Measurements from ENCODE around the gene SEMA7A.

The SEMA7A gene

DNA sequence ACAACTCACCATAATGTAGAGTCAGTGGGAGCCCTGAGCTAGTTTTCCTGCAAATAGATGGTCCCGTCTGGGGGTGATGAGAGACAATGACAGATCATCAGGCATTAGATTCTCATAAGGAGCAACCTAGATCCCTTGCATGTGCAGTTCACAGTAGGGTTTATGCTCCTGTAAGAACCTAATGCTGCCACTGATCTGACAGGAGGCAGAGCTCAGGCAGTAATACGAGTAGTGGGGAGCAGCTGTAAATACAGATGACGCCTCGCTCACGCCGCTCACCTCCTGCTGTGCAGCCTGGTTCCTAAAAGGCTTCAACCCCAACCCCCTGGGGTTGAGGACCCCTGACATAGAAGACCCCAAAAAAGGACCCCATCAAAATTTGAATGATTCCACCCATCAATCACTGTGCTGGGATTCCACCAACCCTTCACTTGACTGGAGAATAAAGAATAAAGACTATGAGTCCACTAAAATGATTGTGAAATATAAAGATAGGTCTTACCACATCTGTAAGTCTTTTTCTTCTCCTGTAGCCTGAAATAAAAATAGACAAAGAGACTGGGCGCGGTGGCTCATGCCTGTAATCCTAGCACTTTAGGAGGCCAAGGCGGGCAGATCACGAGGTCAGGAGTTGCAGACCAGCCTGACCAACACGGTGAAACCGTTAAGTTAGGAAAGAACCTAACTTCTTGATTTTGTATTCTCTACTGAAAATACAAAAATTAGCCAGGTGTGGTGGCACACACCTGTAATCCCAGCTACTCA is 37.1 kb upstream of the SEMA7A start:
- H3K9ac ChIP-seq (ENCODE audit: low read length), result no peak overlapping the region
- no peak for DNase-seq
- H3K4ac ChIP-seq (ENCODE audit: low read depth in 1 of 2, low read length in 2 of 2), result no peak overlapping the region
- H4K91ac ChIP-seq (ENCODE audit: low read length), result no peak overlapping the region
- H3K4me1 ChIP-seq (ENCODE audit: control insufficient read depth, insufficient read depth, low read depth, low read length), result no peaks in the 10 kb centered on the region
- H2AFZ ChIP-seq (ENCODE audit: low read depth, low read length), result no peak overlapping the region
- H2AK5ac ChIP-seq (ENCODE audit: low read length, severe bottlenecking), result no peak overlapping the region
- H2BK5ac ChIP-seq (ENCODE audit: low read depth, low read length, poor library complexity, severe bottlenecking), result no peak overlapping the region
- WGBS, result 100% methylated on average over 6 of the region's 12 CpGs
- H3K27ac ChIP-seq (ENCODE audit: low read length, poor library complexity, severe bottlenecking), result no peak overlapping the region
- no peak overlapping the region for H2BK15ac ChIP-seq (ENCODE audit: low read depth, poor library complexity, severe bottlenecking)
- no peaks in the 10 kb centered on the region for H3K9me3 ChIP-seq (ENCODE audit: control insufficient read depth, low read length)
- no peak overlapping the region for H3K4me3 ChIP-seq (ENCODE audit: insufficient read depth in 1 of 2, low read depth in 1 of 2, low read length in 2 of 2)
- no peak overlapping the region for H3K18ac ChIP-seq (ENCODE audit: low read depth in 1 of 2, low read length in 2 of 2)
- no peak overlapping the region for H4K8ac ChIP-seq (ENCODE audit: low read length)
- H3K27me3 ChIP-seq (ENCODE audit: control insufficient read depth in 1 of 2, insufficient read depth in 1 of 2, low read length in 2 of 2), result no peaks in the 10 kb centered on the region
- no peak overlapping the region for H3K23ac ChIP-seq (ENCODE audit: low read length in 2 of 2)
- H2BK12ac ChIP-seq (ENCODE audit: low read length in 2 of 2), result no peak overlapping the region
- H3K14ac ChIP-seq (ENCODE audit: low read length in 2 of 2), result no peak overlapping the region
- H3K79me1 ChIP-seq (replicated peaks; ENCODE audit: low read length, poor library complexity, severe bottlenecking), result no peaks in the 10 kb centered on the region
- H3K4me2 ChIP-seq (ENCODE audit: low read length, poor library complexity, severe bottlenecking), result no peak overlapping the region
- no peak overlapping the region for H2BK120ac ChIP-seq (ENCODE audit: low read depth, low read length)
- H3K36me3 ChIP-seq (ENCODE audit: control insufficient read depth in 1 of 2, insufficient read depth in 2 of 2, low read depth in 1 of 2, low read length in 2 of 2), result peaks cover 0 to 6% of the 10 kb centered on the region in 2 experiments

DNA sequence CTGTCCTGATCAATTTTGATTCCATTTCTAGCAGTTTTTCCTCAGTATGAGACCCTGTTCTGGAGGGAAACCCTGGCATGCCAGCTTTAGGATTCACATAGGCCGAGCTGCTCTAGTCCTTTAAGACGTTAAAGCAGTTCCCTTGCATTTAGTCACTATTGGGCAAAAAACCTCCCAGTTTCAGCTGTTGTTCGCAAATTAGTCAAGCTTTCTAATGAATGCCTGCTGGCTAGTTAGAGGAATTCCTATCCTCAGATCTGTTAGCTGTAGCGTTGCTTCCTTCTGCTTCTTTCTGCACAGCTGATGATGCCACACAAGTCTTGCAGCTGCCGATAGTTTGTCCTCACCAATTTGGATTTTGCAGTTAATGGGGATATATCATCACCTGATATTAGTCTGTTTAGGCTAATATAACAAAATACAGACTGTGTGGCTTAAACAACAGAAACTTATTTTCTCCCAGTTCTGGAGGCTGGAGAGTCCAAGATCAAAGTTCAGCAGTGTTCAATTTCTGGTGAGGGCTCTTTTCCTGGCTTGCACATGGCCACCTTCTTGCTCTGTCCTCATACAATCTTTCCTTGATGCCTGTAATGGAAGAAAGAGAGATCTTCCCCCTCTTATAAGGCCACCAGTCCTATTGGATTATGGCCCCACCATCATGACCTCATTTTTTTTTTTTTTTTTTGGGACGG is 34.7 kb upstream of the SEMA7A start:
- H3K9ac ChIP-seq (ENCODE audit: low read length), result no peak overlapping the region
- no peaks in the 10 kb centered on the region for H3K27me3 ChIP-seq (ENCODE audit: control insufficient read depth in 1 of 2, insufficient read depth in 1 of 2, low read length in 2 of 2)
- no peak overlapping the region for H2BK5ac ChIP-seq (ENCODE audit: low read depth, low read length, poor library complexity, severe bottlenecking)
- H3K14ac ChIP-seq (ENCODE audit: low read length in 2 of 2), result no peak overlapping the region
- H4K91ac ChIP-seq (ENCODE audit: low read length), result no peak overlapping the region
- H3K79me1 ChIP-seq (replicated peaks; ENCODE audit: low read length, poor library complexity, severe bottlenecking), result no peaks in the 10 kb centered on the region
- no peaks in the 10 kb centered on the region for H3K9me3 ChIP-seq (ENCODE audit: control insufficient read depth, low read length)
- no peak overlapping the region for H3K4ac ChIP-seq (ENCODE audit: low read depth in 1 of 2, low read length in 2 of 2)
- whole genome bisulfite sequencing, result 96% methylated on average over 5 of the region's 6 CpGs
- no peak overlapping the region for H2AK5ac ChIP-seq (ENCODE audit: low read length, severe bottlenecking)
- H3K36me3 ChIP-seq (ENCODE audit: control insufficient read depth in 1 of 2, insufficient read depth in 2 of 2, low read depth in 1 of 2, low read length in 2 of 2), result peaks cover 0 to 6% of the 10 kb centered on the region in 2 experiments
- H3K4me1 ChIP-seq (ENCODE audit: control insufficient read depth, insufficient read depth, low read depth, low read length), result no peaks in the 10 kb centered on the region
- no peak for DNase-seq
- H2BK15ac ChIP-seq (ENCODE audit: low read depth, poor library complexity, severe bottlenecking), result no peak overlapping the region
- H3K4me2 ChIP-seq (ENCODE audit: low read length, poor library complexity, severe bottlenecking), result no peak overlapping the region
- no peak overlapping the region for H3K18ac ChIP-seq (ENCODE audit: low read depth in 1 of 2, low read length in 2 of 2)
- H2BK120ac ChIP-seq (ENCODE audit: low read depth, low read length), result no peak overlapping the region
- no peak overlapping the region for H2BK12ac ChIP-seq (ENCODE audit: low read length in 2 of 2)
- H3K23ac ChIP-seq (ENCODE audit: low read length in 2 of 2), result no peak overlapping the region
- no peak overlapping the region for H3K27ac ChIP-seq (ENCODE audit: low read length, poor library complexity, severe bottlenecking)
- no peak overlapping the region for H2AFZ ChIP-seq (ENCODE audit: low read depth, low read length)
- H3K4me3 ChIP-seq (ENCODE audit: insufficient read depth in 1 of 2, low read depth in 1 of 2, low read length in 2 of 2), result no peak overlapping the region
- no peak overlapping the region for H4K8ac ChIP-seq (ENCODE audit: low read length)

DNA sequence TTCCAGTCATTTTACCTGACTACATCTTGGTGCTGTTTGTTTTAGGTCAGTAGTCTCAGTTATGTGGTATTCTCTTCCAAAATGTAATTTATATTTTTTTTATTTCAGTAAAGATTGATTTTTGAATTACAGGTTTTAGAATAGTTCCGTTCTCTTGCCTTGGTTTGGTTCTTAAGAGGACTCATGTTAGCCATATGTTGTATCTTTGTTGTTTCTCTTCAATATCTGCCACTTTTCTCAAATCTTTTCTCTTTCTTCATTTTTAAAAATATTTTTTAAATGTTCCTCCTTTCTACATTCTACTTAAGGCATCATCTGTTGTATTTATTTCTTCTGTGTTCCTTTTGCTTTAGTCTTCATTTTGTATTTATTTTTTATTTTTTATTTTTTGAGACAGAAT is 32.8 kb upstream of the SEMA7A start:
- no peak overlapping the region for H2AK5ac ChIP-seq (ENCODE audit: low read length, severe bottlenecking)
- no peak overlapping the region for H3K9ac ChIP-seq (ENCODE audit: low read length)
- no peak overlapping the region for H3K4ac ChIP-seq (ENCODE audit: low read depth in 1 of 2, low read length in 2 of 2)
- no peak overlapping the region for H2BK5ac ChIP-seq (ENCODE audit: low read depth, low read length, poor library complexity, severe bottlenecking)
- H3K79me1 ChIP-seq (replicated peaks; ENCODE audit: low read length, poor library complexity, severe bottlenecking), result peaks cover 6% of the 10 kb centered on the region
- no peak overlapping the region for H2BK15ac ChIP-seq (ENCODE audit: low read depth, poor library complexity, severe bottlenecking)
- H3K18ac ChIP-seq (ENCODE audit: low read depth in 1 of 2, low read length in 2 of 2), result no peak overlapping the region
- H3K23ac ChIP-seq (ENCODE audit: low read length in 2 of 2), result no peak overlapping the region
- H3K4me3 ChIP-seq (ENCODE audit: insufficient read depth in 1 of 2, low read depth in 1 of 2, low read length in 2 of 2), result no peak overlapping the region
- H3K9me3 ChIP-seq (ENCODE audit: control insufficient read depth, low read length), result no peaks in the 10 kb centered on the region
- no peak overlapping the region for H3K27ac ChIP-seq (ENCODE audit: low read length, poor library complexity, severe bottlenecking)
- DNase-seq, result no peak
- H4K91ac ChIP-seq (ENCODE audit: low read length), result no peak overlapping the region
- H3K14ac ChIP-seq (ENCODE audit: low read length in 2 of 2), result no peak overlapping the region
- H3K4me2 ChIP-seq (ENCODE audit: low read length, poor library complexity, severe bottlenecking), result no peak overlapping the region
- peaks cover 0 to 3% of the 10 kb centered on the region in 2 experiments for H3K36me3 ChIP-seq (ENCODE audit: control insufficient read depth in 1 of 2, insufficient read depth in 2 of 2, low read depth in 1 of 2, low read length in 2 of 2)
- H3K4me1 ChIP-seq (ENCODE audit: control insufficient read depth, insufficient read depth, low read depth, low read length), result no peaks in the 10 kb centered on the region
- H2BK12ac ChIP-seq (ENCODE audit: low read length in 2 of 2), result no peak overlapping the region
- no peaks in the 10 kb centered on the region for H3K27me3 ChIP-seq (ENCODE audit: control insufficient read depth in 1 of 2, insufficient read depth in 1 of 2, low read length in 2 of 2)
- no peak overlapping the region for H2BK120ac ChIP-seq (ENCODE audit: low read depth, low read length)
- H2AFZ ChIP-seq (ENCODE audit: low read depth, low read length), result no peak overlapping the region
- no peak overlapping the region for H4K8ac ChIP-seq (ENCODE audit: low read length)
- WGBS, result no CpG with 5 or more reads among the region's 1 CpG

DNA sequence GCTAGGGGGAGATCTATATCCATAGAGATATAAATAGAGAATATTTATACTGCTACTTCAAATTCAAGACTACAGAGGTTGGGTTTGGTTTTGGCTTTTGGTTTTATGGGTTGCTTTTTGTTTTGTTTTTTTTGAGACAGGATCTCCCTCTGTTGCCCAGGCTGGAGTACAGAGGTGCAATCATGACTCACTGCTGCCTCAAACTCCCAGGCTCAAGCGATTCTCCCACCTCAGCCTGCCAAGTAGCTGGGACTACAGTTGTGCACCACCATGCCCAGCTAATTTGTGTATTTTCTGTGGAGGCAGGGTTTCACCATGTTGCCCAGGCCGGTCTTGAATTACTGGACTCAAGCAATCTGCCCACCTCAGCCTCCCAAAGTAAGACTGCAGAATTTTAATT is 31.1 kb upstream of the SEMA7A start:
- no peak overlapping the region for H3K4me2 ChIP-seq (ENCODE audit: low read length, poor library complexity, severe bottlenecking)
- H2BK5ac ChIP-seq (ENCODE audit: low read depth, low read length, poor library complexity, severe bottlenecking), result no peak overlapping the region
- H4K8ac ChIP-seq (ENCODE audit: low read length), result no peak overlapping the region
- peaks cover 0 to 3% of the 10 kb centered on the region in 2 experiments for H3K36me3 ChIP-seq (ENCODE audit: control insufficient read depth in 1 of 2, insufficient read depth in 2 of 2, low read depth in 1 of 2, low read length in 2 of 2)
- H3K79me1 ChIP-seq (replicated peaks; ENCODE audit: low read length, poor library complexity, severe bottlenecking), result peaks cover 7% of the 10 kb centered on the region
- WGBS, result 100% methylated on average over 2 of the region's 2 CpGs
- no peak overlapping the region for H3K18ac ChIP-seq (ENCODE audit: low read depth in 1 of 2, low read length in 2 of 2)
- no peak overlapping the region for H3K4me3 ChIP-seq (ENCODE audit: insufficient read depth in 1 of 2, low read depth in 1 of 2, low read length in 2 of 2)
- H2AFZ ChIP-seq (ENCODE audit: low read depth, low read length), result no peak overlapping the region
- no peak overlapping the region for H2AK5ac ChIP-seq (ENCODE audit: low read length, severe bottlenecking)
- H3K9me3 ChIP-seq (ENCODE audit: control insufficient read depth, low read length), result no peaks in the 10 kb centered on the region
- no peak for DNase-seq
- no peak overlapping the region for H3K9ac ChIP-seq (ENCODE audit: low read length)
- no peaks in the 10 kb centered on the region for H3K4me1 ChIP-seq (ENCODE audit: control insufficient read depth, insufficient read depth, low read depth, low read length)
- H3K14ac ChIP-seq (ENCODE audit: low read length in 2 of 2), result no peak overlapping the region
- H2BK15ac ChIP-seq (ENCODE audit: low read depth, poor library complexity, severe bottlenecking), result no peak overlapping the region
- H3K23ac ChIP-seq (ENCODE audit: low read length in 2 of 2), result no peak overlapping the region
- H4K91ac ChIP-seq (ENCODE audit: low read length), result no peak overlapping the region
- no peak overlapping the region for H3K27ac ChIP-seq (ENCODE audit: low read length, poor library complexity, severe bottlenecking)
- H3K27me3 ChIP-seq (ENCODE audit: control insufficient read depth in 1 of 2, insufficient read depth in 1 of 2, low read length in 2 of 2), result no peaks in the 10 kb centered on the region
- no peak overlapping the region for H3K4ac ChIP-seq (ENCODE audit: low read depth in 1 of 2, low read length in 2 of 2)
- no peak overlapping the region for H2BK120ac ChIP-seq (ENCODE audit: low read depth, low read length)
- H2BK12ac ChIP-seq (ENCODE audit: low read length in 2 of 2), result no peak overlapping the region
